22Rv1 (cell line): Measurements from ENCODE around the gene SLC6A19.

ENCODE experiments used
- ZFX ChIP-seq: fragments of 450-650 bp; IDR thresholded peaks from 2 replicates; pipeline ENCODE4 v1.6.1; 2017; ENCODE audit warnings: antibody characterized with exemption, borderline replicate concordance
- TF ChIP-seq, protein P1 (sequence below): fragments of 450-650 bp; IDR thresholded peaks from 2 replicates; pipeline ENCODE4 v1.5.1; 2017; ENCODE audit warnings: mild to moderate bottlenecking

DNA sequence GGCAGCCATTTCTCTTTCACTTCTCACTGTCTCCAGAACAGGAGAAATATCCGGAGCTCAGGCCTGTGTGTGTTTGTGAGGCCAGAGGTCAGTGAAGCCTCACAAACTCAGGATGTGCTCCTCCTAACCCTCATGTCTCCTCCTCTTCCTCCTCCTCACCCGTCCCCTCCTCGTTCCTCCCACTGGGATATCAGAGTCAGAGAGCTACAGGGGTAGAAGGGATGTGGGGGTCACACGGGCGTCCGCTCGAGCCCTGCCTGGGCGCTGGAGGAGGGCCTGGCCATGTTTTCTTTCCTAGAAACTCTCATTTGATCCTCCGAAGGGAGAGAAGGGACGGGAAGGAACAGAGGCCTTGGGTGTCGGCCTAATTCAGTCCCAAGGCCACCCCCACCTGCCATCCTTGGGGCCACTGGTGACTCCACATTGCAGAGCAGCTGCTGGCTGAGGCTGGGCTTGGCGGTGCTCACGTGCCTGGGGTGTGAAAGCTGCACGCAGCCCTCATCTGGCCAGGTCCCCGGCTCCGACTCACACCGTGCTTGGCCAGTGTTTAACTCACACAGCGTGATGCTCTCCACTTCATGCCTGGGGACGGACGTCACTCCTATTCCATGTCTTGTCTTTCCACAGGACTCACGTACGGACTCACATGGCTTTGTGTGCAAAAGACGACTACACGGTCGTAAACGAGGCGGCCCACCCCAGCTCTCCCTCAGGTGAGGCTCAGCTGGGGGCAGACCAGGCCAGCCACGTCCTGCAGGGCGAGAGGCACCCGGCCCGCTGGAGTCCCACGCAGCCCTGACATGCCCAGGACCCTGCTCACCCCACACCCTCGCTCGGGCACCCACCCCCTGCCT, 22.6 kb upstream of the SLC6A19 start:
- TF ChIP-seq, protein P1, sequence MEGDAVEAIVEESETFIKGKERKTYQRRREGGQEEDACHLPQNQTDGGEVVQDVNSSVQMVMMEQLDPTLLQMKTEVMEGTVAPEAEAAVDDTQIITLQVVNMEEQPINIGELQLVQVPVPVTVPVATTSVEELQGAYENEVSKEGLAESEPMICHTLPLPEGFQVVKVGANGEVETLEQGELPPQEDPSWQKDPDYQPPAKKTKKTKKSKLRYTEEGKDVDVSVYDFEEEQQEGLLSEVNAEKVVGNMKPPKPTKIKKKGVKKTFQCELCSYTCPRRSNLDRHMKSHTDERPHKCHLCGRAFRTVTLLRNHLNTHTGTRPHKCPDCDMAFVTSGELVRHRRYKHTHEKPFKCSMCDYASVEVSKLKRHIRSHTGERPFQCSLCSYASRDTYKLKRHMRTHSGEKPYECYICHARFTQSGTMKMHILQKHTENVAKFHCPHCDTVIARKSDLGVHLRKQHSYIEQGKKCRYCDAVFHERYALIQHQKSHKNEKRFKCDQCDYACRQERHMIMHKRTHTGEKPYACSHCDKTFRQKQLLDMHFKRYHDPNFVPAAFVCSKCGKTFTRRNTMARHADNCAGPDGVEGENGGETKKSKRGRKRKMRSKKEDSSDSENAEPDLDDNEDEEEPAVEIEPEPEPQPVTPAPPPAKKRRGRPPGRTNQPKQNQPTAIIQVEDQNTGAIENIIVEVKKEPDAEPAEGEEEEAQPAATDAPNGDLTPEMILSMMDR: no peak
- TF ChIP-seq ZFX: no peak
